HepG2 (cell line): ENCODE data around the gene ZNF66. TPM values are rescaled to one million over a fixed set of nuclear protein-coding genes. Genes with fewer than 3 reads are reported as not detected.

Source experiments
- AHDC1 ChIP-seq: sonication (generic); formaldehyde crosslinking; IDR thresholded peaks from 2 replicates; pipeline ENCODE4 v1.5.1; 2020; ENCODE audit warnings: mild to moderate bottlenecking, missing genetic modification reagents, borderline replicate concordance
- CEBPB ChIP-seq: IDR thresholded peaks from 2 replicates; pipeline ENCODE4 v1.6.1; 2011; ENCODE audit warnings: low read depth, low read length, improper control_type of control experiment, borderline replicate concordance
- DMTF1 ChIP-seq: sonication (generic); formaldehyde crosslinking; IDR thresholded peaks from 2 replicates; pipeline ENCODE4 v1.4.0; 2020; ENCODE audit warnings: mild to moderate bottlenecking, missing genetic modification reagents
- HDAC6 ChIP-seq: fragments of 200-600 bp; sonication (generic); IDR thresholded peaks from 2 replicates; pipeline ENCODE4 v1.7.0; 2017; ENCODE audit warnings: mild to moderate bottlenecking, antibody characterized with exemption, low read length, low read depth
- KLF16 ChIP-seq, 2 experiments: sonication (generic) in 1 of 2; formaldehyde crosslinking in 1 of 2; IDR thresholded peaks; 2 replicates each; pipeline versions ENCODE4 v1.6.1 to v1.8.0; 2016 to 2023; ENCODE audit warnings: missing genetic modification reagents in 2 of 2, missing compliant biosample characterization in 1 of 2
- MIER3 ChIP-seq: IDR thresholded peaks from 2 replicates; pipeline ENCODE4 v1.6.1; 2016; ENCODE audit warnings: missing compliant biosample characterization, borderline replicate concordance
- NFIC ChIP-seq: IDR thresholded peaks from 2 replicates; pipeline ENCODE4 v1.6.1; 2012; ENCODE audit warnings: mild to moderate bottlenecking, low read length, inconsistent platforms
- NFYB ChIP-seq: sonication (generic); formaldehyde crosslinking; IDR thresholded peaks from 2 replicates; pipeline ENCODE4 v1.4.0; 2020; ENCODE audit warnings: missing genetic modification reagents
- PHF21A ChIP-seq: sonication (generic); formaldehyde crosslinking; IDR thresholded peaks from 2 replicates; pipeline ENCODE4 v1.5.0; 2020; ENCODE audit warnings: mild to moderate bottlenecking, missing genetic modification reagents
- PHF8 ChIP-seq: sonication (generic); formaldehyde crosslinking; IDR thresholded peaks from 2 replicates; pipeline ENCODE4 v1.5.0; 2020; ENCODE audit warnings: missing genetic modification reagents
- POLR2A ChIP-seq, 2 experiments: IDR thresholded peaks; 2 replicates each; pipeline ENCODE4 v1.6.1; 2011; ENCODE audit warnings: low read depth in 2 of 2, low read length in 2 of 2, mild to moderate bottlenecking in 1 of 2, moderate library complexity in 1 of 2; ENCODE audit not compliant: insufficient read depth in 1 of 2
- PPARG ChIP-seq: conservative IDR thresholded peaks from 2 replicates; pipeline ENCODE4 v1.6.1; 2016; ENCODE audit warnings: missing biosample characterization, missing genetic modification reagents
- SRF ChIP-seq: IDR thresholded peaks from 2 replicates; pipeline ENCODE4 v1.6.1; 2011; ENCODE audit warnings: mild to moderate bottlenecking, low read depth, low read length, moderate library complexity
- TERF1 ChIP-seq: sonication (generic); formaldehyde crosslinking; IDR thresholded peaks from 2 replicates; pipeline ENCODE4 v1.8.0; 2022; ENCODE audit warnings: mild to moderate bottlenecking, missing genetic modification reagents, moderate library complexity
- ZNF556 ChIP-seq: sonication (generic); formaldehyde crosslinking; IDR thresholded peaks from 2 replicates; pipeline ENCODE4 v1.4.0; 2020; ENCODE audit warnings: mild to moderate bottlenecking, missing genetic modification reagents, borderline replicate concordance
- ZNF567 ChIP-seq: sonication (generic); formaldehyde crosslinking; IDR thresholded peaks from 2 replicates; pipeline ENCODE4 v1.8.1; 2023; ENCODE audit warnings: mild to moderate bottlenecking, missing genetic modification reagents, borderline replicate concordance
- ZNF710 ChIP-seq: sonication (generic); formaldehyde crosslinking; IDR thresholded peaks from 2 replicates; pipeline ENCODE4 v1.5.0; 2020; ENCODE audit warnings: mild to moderate bottlenecking, missing genetic modification reagents, borderline replicate concordance
- polyA plus RNA-seq, 8 experiments: library from polyadenylated mRNA; depleted of rRNA in 3 of 8; stranded (reverse) in 7 of 8; unstranded in 1 of 8; fragments of >200 nt; fragmentation: Illumina TruSeq in 4 of 8; extraction: Trizol in 4 of 8; gene quantifications; 2 replicates each; pipeline versions ENCODE4 v1.2.1 to v1.2.3, GENCODE V29; 2011 to 2016; ENCODE audit warnings: low read depth in 4 of 8, missing spikeins in 1 of 8, mixed read lengths in 1 of 8; ENCODE audit not compliant: insufficient read depth in 1 of 8
- total RNA-seq, 5 experiments: library from RNA; depleted of rRNA; stranded (reverse); fragments of >200 nt; fragmentation: Illumina TruSeq; extraction: Trizol; gene quantifications; 2 replicates each; pipeline ENCODE4 v1.2.3, GENCODE V29; 2016; ENCODE audit warnings: low read depth in 1 of 5

Gene ZNF66
- total and polyA plus RNA-seq, 2 of the 13 experiments (the other 11 are each of a cell fraction or from before 2014, with no cell fraction given): 4.0 to 8.0 TPM

- TF ChIP-seq DMTF1 (no peak), HDAC6 (no peak), NFYB (CRISPR knock-in tag) (peak; percentile 97), CEBPB (no peak), PPARG (CRISPR knock-in tag) (no peak), TERF1 (no peak), SRF (peak; percentile 47; the same call in 1 of the 2 replicates), ZNF556 (no peak), AHDC1 (no peak), ZNF567 (peak; percentile 68; the same call in 1 of the 2 replicates), KLF16 (CRISPR knock-in tag; IDR thresholded peaks at IDR 0.05) (0 out of 4 replicates have a peak, but pooled peaks of 1 of the 2 experiments have one; percentile 18), ZNF710 (no peak), MIER3 (no peak), NFIC (no peak), PHF8 (CRISPR knock-in tag) (peak; percentile 65), PHF21A (0 out of 2 replicates have a peak, but pooled peaks have one; percentile 21), POLR2A (IDR thresholded peaks at IDR 0.05; ENCODE audit: insufficient read depth in 1 of 2, low read depth in 2 of 2, low read length in 2 of 2) (peak; percentile 78 to 90)
Observed at GRCh38 chr19:20776083-20777076, at the start of gene ZNF66 (continued).
